Fibroblast of the conjunctiva (primary cell): ENCODE measurements around the gene HMGCS2.
"Not testable (repeated sequence)": the region's sequence is repeated elsewhere in the genome, so short reads cannot be mapped to it uniquely, and the experiment has no call there.

Source experiments
- DNase-seq: peaks from one replicate; pipeline ENCODE4 v3.0.0-alpha.2; 2010; ENCODE audit warnings: low read depth

HMGCS2 gene

DNA sequence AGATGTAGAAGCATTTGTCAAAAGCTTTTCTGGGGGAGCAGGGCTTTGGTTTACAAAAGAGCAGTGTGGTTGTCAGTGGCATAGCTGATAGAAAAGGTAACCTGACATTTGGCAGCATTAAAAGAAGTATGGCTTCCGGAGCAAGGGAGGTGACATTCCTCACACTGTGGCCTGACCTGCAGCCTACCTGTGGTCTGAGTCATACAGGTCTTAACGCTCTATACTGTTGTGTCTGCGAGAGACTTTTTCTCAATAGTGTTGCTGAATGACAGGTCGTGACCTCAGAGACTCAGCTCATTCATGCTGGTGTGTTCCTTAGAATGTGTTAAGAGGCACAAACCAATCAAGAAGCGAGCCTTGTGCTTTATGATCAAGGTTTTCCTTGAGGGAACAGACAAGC, 37.6 kb downstream of the HMGCS2 start:
- DNase-seq, result no peak

DNA sequence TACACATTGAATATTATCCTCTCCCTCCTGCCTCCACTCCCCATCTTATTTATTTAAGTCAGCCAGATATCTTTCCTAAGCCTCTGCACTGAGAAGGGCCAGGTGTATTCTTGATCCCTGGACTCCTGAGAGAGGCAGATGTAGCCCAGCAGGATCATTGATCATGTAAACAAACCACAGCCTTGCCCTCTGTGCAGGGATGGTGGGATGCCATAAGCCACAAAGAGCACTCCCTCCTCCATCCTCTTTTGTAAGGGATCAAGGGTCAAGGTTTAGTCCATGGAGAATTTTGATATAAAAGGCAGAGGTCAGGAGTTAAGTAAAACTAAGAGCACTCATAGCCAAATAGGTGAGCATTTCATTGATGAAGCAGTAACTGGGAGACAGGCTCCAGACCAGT, 39.7 kb downstream of the HMGCS2 start:
- no peak for DNase-seq

DNA sequence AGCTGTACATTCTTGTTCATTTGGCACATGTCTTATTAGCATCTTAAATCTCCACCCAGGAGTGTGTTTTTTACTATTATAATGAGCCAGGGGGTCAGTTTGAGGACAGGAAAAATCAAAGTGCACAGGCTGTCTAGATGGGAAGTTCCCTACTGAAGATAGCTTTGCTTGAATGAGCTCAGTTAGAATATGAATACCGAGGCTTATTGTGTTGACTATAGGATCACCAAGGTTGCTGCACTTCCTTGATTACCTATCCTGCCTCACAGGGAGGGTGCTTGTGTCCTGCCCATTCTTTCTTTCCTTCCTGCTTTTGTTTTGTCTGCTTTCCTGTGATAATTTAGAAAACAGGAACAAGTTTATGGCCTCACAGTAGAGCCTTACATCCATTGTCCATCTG, 40.7 kb downstream of the HMGCS2 start:
- DNase-seq, result no peak

DNA sequence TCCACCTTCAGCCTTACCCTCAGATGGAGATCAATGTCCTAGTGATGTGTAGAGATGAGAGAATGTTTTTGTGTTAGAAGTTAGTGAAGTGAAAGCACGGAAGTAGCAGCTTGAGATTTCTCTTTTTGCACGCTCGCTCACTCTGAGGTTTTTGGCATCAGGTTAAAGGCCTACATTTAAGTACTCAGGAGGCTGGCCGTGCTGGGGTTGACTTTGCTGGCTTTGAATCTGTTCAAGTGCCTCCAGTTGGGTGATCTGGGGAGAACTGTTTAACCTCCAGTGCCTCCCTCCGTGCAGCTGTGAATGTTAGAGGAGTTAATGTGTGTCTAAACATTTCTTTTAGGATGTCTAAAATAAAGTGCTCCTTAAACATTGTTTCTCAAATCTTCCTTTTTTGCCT, 43.1 kb downstream of the HMGCS2 start:
- no peak for DNase-seq

DNA sequence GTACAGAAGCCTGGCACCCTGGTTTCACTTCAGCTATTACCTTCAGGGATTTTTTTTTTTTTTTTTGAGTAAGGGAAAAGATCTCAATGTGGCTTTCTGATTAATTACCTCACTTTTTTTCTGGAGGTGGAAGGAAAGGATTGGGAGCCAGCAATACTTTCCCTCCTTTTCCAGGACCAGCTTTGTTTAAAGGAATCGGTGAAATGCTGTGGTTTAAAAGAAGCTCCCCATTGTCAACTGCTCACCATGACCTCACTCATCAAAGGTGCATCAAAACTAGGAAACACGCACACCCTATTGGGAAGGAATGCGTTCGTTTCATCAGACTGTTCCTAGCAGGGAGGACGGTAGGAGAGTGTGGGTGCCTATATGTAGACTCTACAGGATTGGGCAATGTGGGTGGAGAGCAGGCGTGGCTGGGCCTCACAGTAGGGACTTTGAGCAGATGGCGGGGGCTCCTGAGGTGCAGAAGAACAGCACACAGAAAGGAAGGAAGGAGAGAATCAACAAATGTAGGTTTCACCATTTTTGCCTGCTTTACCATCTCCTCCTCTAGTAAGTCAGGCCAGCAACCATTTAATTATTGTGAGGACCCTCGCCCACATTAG, 44.0 kb downstream of the HMGCS2 start:
- no peak for DNase-seq

DNA sequence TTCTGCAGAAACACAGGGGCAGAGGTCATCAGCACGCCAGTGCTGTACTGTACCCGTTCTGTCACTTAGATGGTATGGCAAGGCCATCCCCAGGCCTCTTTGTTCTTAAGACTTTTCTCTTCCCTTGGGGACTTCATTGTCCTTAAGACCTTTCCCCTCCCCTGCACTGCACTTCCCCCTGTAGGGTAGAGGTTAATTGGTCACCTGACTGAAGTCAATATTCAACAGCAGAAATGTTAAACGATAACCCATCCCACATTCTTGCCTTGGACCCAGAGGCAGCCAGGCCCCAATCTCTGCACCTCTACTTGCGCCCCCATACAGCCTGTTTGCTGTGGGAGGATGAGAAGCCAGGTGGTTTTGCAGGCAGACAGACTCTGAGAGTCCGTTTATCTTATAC, 46.8 kb downstream of the HMGCS2 start:
- no peak for DNase-seq

DNA sequence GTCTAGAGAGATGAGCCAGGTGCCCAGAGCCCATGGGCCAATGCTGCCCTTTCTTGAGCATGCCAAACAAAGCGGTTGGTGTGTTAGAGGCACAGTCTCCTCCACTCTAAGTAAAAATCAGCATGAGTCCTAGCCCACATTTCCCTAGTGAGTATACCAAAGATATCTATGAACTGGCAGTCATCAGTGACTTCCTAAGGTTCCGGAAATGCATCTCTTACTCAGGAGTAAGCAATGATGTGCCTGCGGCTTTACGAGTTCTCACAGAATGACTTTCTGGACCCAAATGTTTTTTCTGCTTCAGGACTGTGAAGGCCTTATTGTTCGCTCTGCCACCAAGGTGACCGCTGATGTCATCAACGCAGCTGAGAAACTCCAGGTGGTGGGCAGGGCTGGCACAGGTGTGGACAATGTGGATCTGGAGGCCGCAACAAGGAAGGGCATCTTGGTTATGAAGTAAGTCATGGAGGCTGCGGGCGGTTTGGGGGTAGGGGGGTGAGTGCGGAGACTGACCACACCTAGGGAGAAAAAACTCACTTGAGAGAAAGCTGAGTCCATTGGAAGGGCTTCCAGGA, 47.8 kb downstream of the HMGCS2 start:
- DNase-seq, result no peak

DNA sequence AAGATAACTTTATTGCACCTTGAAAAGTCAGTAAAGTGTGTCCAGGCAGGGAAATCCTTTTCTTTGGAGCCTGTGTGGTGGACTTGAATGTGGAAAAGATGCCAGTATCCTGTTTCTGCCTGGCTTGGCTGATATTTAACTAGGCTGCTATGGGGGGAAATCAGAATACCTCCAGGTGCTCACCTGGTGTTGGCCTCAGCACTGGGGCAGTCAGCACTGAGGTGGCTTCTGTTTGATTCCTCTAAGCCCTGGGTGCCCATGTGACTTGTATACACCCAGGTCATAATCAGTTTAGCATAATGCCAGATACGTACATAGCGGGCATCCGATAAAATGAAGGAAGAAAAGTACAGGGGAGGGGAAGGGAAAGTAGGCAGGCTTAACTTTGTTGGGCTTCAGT, 49.7 kb downstream of the HMGCS2 start:
- no peak for DNase-seq

DNA sequence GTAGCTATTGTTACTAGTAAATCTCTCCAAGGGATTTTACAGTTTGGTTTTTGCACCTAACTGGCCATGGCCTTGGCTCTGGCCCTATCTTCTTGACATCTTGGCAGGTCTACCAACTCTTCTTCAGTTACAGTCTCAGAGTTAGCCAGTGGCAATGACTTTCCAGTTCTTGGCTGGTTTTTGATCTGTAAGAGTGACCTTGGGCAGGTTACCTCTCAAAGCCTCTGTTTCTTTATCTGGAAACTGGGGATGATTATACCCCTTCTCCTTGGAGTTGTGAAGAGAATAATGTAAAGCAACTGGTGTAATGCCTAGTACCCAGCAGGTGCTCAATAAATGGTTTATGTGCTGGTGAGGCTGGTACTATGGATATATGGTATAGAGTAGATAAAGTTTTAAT, 50.3 kb downstream of the HMGCS2 start:
- no peak for DNase-seq

DNA sequence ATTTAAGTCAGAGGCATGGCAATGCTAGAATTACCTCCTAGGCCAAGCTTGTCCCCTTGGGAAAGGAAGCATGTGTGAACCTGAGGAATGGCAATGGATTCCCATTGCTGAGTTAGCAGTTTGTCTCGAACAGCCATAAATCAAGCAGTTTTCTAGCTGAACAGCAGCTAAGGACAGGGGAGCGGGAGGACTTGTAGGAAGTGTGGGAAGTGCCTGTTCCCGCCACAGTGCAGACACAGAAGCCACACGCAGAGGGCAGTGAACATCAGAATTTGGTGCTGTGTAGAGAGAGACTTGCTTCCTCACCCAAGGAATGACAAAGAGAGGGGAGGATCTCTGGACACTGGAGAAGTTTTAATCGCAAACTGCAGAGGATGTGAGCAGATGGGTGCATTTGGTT, 53.2 kb downstream of the HMGCS2 start:
- DNase-seq, result no peak

DNA sequence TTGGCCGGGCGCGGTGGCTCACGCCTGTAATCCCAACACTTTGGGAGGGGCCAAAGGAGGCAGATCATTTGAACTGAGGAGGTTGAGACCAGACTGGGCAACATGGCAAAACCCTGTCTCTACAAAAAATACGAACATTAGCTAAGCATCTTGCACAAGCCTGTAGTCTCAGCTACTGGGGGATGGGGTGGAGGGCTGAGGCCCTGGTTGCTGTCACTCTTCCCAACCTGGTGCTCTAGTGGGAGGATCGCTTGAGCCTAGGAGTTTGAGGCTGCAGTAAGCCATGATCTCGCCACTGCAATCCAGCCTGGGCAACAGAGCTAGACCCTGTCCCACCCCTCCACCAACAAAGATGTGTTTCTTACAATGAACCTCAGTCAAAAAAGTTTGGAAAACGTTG, 54.1 kb downstream of the HMGCS2 start:
- no peak for DNase-seq

DNA sequence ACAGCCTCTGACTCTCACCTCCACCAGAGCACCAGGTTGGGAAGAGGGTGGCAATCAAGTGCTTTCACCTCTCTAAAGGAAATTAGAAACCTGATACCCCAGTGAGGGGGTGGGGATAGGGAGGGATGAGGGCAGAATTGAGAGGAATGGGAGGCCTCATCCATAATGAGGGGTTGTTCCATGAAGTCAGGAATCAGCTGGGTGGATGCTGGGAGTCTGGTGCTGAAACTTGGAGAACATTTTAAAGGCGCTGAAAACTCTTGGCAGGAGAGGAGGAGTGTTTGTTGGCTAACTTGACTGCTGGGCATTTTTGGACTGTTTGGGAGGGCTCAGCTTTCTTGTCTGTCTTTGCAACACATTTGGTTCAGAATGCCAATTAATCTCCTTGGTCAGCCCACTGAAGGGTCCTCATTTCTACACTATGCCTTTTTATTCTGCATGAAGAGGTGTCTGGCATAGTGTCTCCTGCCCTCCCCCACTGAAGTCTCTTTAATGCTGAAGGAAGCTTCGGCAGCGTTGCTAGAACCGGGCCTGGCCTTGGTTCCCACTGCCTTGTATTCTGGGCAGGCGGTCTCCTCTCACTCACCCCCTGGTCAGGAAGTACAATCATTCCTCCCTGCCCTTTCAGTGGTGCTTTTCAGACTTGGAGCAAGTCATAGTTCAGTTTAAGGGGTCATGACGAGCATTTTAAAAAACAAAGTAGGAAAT, 54.8 kb downstream of the HMGCS2 start:
- DNase-seq, result no peak

DNA sequence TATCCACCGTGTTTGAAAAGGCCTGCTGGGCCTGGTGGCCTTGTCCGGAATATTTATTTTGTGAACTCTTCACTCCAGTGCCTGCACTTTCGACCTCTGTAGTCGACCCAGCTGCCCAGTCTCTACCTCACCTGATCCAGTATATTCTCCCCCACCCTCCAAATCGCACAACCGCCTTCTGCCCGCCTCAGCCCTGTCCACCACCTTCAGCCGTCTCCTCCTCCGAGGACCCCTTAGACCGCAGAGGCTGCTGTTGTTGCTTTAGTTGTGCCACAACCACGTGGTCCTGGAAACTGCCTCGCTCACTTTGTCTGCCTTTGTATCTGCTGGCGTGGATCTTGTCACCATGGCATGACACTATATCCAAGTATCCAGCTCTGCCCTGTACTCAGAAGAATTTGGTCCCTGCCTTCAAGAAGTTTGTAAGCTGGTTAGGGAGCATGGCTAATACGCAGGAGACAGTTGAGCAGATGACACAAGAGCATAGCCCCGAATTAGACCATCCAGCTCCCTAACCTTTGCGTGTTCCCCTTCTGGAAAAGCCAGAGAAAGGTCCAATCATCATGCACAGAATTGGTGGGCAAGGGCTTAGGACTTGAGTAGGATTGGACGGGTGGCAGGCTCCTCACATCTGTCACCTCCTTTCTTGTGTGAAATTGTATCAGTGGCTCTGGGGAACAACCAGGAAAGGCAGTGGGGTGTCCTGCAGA, 55.5 kb downstream of the HMGCS2 start:
- DNase-seq, result no peak

DNA sequence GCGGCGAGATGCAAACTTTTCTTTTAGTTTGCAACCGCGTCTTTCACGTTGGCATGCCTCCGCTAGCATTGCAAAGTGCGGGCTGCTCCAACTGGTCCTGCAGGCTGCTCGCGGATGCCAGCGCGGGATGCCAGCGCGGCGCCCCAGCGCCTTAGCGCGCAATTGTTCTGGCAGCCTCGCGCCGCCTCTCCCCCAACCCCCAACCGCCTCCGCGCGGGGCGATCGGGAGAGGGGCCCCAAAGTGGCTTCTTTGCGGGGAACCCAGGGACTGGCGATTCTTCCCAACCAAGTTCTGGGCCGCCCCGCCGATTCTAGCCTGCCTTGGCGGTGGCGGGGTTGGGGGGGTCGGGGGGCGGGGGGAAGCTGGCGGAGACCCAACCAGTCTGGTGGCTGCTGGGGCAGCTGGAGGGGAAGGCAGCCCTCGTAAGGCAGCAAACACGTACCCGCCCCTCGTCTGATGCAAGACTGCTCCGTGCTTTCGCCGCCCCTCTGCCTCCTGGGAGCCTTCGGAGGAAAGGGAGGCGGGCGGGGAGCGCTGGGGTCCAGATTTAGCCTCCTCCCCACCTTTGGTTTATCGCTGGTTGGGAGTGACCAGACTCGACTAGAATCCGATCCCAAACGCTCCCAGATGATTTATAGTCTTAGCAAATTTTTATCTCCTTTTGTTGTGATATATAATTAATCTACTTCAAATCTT, 56.2 kb downstream of the HMGCS2 start:
- peak; percentile 96 for DNase-seq

DNA sequence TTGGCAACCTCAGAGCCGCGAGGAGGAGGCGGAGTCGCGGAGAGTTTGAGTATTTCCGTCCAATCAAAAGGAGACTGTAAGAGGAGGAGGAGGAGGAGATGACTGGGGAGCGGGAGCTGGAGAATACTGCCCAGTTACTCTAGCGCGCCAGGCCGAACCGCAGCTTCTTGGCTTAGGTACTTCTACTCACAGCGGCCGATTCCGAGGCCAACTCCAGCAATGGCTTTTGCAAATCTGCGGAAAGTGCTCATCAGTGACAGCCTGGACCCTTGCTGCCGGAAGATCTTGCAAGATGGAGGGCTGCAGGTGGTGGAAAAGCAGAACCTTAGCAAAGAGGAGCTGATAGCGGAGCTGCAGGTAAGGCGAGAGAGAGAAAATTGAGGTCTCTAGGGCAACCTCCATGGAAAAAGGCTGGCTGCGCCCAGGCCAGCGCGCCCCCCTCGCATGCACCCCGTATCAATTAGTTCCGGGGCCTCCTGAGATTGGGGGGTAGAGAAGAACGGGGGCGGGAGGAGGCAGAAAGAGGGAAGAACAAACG, 56.8 kb downstream of the HMGCS2 start, which contains the start of gene PHGDH:
Gene PHGDH (plus strand): TSS at position 131 of the 538 bp plus-strand sequence. CDS start 89 bp downstream, at position 220.
- peak; percentile 87 for DNase-seq

DNA sequence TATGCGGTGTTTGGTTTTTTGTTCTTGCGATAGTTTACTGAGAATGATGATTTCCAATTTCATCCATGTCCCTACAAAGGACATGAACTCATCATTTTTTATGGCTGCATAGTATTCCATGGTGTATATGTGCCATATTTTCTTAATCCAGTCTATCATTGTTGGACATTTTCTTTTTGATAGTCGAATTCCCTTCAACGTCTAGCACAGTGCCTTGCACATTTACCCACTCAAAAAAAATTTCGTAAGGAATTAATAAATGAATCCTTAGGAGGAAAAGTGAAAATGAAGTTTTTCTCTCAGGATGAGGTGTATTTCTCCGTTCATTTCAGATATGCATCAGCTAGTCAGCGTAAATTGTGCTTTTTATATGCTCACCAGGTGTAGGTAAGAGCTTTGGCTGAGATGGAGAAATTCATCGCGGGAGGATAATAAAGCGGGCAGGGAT, 57.3 kb downstream of the HMGCS2 start:
- not testable (repeated sequence) for DNase-seq

DNA sequence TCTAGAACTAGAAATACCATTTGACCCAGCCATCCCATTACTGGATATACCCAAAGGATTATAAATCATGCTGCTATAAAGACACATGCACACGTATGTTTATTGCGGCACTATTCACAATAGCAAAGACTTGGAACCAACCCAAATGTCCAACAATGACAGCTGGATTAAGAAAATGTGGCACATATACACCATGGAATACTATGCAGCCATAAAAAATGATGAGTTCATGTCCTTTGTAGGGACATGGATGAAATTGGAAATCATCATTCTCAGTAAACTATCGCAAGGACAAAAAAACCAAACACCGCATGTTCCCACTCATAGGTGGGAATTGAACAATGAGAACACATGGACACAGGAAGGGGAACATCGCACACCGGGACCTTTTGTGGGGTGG, 62.1 kb downstream of the HMGCS2 start:
- not testable (repeated sequence) for DNase-seq

DNA sequence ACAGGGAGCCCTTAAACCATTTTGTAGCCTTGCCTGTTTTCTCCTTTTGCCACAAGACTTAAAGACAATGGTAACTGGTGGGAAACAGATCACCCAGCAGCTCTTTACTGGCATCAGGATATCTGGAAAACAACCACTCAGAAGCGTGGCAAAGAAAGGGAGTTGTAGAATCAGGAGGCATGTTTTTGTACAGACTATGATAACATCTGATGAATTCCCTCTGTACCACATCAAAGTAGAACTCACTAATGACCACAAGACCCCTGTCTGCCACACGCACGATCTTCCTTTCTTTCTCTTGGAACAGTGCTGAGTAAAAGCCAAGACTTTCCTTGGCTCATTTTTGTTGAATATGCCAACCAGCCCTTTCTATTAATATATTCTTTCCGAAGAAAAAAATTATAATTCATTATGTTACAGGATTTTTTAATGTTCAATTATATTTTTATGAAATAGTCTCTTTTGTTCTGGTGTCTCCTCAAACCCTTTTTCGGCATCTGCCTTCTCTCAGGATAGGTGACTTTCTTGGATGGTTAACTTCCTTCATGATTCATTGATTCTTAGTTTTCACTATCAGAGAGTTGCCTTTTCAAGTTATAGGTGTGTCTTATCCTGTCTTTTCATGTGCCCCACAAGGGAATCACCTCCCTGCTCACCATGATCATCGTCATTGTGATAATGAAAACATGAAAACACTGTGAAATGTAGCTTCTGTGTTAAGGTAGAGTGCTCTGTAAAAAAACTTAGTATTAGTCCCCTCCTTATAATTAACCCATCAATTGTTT, 64.8 kb downstream of the HMGCS2 start:
- no peak for DNase-seq

DNA sequence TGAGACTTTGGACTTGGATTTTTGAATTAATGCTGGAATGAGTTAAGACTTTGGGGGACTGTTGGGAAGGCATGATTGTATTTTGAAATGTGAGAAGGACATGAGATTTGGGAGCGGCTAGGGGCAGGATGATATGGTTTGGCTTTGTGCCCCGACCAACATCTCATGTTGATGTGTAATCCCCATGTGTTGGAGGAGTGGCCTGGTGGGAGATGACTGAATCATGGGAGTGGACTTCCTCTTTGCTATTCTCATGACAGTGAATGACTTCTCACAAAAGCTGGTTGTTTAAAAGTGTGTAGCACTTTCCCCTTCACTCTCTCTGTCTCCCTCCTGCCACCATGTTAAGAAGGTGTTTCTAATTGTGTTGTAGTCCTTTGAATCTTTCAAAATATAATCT, 66.3 kb downstream of the HMGCS2 start:
- DNase-seq, result no peak

DNA sequence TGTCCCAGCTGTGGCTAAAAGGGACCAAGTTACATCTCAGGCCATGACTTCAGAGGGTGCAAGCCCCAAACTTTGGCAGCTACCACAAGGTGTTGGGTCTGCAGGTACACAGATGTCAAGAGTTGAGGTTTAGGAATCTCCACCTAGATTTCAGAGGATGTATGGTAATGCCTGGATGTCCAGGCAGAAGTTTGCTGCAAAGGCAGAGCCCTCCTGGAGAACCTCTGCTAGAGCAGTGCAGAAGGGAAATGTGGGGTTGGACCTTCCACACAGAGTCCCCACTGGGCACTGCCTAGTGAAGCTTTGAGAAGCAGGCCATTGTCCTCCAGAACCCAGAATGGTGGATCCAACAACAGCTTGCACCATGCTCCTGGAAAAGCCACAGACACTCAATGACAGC, 67.0 kb downstream of the HMGCS2 start:
- DNase-seq, result no peak

DNA sequence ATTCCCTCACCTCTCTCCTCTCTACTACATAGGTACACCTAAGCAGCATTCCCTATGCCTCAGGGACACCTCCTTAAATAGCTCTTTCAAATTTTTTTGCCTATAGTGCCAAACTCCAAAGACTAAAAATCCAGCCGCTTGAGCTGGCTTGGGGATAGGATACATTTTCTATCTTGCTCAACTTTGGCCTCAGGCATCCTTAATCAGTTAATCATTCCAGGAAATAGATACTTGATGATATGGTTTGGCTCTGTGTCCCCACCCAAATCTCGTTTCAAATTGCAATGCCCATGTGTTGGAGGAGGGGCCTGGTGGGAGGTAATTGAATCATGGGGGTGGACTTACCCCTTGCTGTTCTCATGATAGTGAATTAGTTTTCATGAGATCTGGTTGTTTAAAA, 68.4 kb downstream of the HMGCS2 start:
- DNase-seq, result no peak
